C1 segment of cervical spinal cord (tissue), 14 donors: ENCODE data around the gene ATRIP.
"Not testable (repeated sequence)": the region's sequence is repeated elsewhere in the genome, so short reads cannot be mapped to it uniquely, and the experiment has no call there.

Source experiments
- DNase-seq, 14 donors: peaks; one replicate each; lab custom pipeline; 2025; lab: John Stamatoyannopoulos, UW

ATRIP gene

DNA sequence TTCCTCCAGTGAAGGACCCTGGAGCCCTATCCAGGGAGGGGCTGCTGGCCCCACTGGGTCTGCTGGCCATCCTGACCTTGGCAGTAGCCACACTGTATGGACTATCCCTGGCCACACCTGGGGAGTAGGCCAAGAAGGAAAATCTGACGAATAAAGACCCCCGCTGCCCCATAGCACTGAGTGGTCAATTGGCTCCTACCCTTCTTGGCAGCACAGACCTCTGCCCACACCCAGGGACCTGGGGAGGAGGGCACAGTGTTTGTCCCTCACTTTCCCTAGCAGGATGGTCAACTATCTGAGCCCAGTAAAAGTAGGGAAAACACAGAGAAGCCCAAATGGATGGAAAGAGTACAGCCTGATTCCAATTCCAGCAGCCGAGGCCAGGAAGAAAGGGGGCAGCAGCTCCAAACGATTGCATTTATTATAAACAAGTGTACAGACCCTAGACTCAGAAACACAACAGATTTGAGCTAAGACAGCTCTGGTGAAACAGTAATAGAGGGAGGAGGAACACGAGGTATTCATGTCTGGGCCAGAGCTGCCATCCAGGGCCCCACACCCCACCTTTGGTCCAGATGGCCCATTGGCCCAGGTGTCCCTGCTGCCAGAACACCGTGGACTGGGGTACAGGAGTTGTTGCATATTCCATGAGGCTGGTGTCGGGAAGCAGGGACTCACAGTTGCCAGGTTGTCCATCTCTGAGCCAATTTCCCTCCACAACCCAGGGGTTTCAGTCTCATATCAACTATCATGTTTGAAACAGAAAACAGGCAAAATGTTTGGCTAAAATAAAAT lies 21.1 kb downstream of the ATRIP start:
- DNase-seq: peak in 1 of 14 donors; percentile 83

DNA sequence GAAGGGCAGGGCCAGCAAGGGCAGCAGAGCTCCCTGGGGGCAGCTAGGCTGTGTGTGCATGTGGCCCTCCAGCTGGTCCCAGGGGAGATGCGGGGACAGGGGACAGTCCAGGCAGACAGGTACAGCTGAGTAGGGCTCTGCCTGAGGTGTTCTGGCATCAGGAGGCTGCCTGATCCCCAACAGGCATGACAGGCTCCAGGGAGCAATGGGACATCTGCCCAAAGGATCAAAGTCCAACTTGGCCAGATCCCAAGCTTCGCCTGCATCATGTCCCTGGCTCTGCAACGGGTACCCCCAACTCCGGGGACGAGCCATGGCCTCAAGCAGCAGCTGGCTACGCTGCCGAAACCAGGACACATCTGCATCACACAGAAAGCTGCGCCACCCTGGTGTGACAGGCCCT lies 21.8 kb downstream of the ATRIP start:
- DNase-seq: peak in 1 of 14 donors; percentile 39

DNA sequence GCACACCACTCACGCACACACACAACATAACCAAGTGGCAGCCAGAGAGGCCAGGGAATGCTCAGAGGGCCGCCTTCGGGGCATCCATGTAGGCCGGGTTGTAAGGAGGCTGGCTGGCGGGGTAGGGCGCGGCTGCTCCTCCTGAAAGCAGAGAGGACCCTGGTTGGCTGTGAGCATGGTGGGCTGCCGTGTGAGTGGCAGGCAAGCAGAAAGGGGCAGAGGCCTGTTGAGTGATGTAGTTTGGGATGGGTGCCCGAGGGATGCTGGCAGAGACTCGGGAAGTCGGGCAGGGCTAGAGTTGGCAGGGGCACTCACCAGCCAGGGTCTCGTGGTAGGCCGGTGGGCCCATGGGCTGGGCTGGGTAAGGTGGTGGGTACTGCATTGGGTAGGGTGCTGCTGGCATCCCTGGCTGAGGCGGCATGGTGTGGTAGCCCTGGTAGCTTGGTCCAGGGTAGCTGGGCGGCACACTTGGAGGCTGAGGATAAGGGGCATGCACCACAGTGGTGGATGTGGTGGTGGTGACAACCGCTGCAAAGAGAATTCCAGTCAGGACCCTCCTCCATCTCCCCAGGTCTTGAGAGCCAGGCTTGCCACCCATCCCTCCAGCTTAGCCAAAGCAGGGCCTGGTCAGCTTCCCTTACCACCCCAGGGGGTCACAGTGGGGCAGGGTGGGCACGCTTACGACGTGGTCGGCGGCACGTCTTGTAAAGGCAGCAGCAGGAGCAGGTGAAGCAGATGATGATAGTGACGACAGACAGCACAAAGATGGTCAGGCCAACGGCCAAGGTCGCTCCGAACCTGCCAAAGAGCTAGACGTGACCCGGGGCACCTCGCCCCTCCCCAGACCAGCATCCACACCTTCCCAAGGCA lies 22.7 kb downstream of the ATRIP start:
- DNase-seq: peak in 6 of 14 donors; percentile 14 to 44 (median 26)

DNA sequence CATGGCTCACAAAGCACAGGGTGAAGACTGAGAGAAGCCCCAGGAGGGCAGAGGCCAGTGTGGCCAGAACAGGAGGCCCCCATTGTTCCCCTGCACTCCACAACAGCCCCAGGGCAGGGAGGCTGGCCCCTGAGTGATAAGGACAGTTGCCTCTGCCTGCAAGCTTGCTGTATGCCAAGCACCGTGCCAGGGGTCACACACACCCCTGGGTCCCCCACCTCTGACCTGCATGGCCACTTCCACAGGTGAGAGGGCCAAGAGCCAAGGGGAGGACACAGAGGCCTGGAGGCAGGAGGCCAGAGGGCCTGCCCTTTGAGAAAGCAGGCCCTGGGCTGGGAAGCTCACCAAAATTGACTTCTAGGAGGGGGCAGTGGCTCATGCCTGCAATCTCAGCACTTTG lies 23.7 kb downstream of the ATRIP start:
- peak in 1 of 14 donors; percentile 22 for DNase-seq

DNA sequence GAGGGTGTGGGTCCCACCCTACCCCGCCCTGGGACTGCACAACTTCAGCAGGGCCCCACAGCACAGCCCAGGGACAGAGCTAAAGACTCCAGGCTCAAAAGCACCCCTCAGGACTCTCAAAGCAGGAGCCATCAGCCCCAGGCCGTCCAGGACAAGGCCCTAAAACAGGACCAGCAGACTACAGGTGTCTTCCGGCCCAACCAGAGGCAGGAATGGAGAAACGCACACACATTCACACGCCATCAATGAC lies 26.1 kb downstream of the ATRIP start:
- peak in 1 of 14 donors; percentile 63 for DNase-seq

DNA sequence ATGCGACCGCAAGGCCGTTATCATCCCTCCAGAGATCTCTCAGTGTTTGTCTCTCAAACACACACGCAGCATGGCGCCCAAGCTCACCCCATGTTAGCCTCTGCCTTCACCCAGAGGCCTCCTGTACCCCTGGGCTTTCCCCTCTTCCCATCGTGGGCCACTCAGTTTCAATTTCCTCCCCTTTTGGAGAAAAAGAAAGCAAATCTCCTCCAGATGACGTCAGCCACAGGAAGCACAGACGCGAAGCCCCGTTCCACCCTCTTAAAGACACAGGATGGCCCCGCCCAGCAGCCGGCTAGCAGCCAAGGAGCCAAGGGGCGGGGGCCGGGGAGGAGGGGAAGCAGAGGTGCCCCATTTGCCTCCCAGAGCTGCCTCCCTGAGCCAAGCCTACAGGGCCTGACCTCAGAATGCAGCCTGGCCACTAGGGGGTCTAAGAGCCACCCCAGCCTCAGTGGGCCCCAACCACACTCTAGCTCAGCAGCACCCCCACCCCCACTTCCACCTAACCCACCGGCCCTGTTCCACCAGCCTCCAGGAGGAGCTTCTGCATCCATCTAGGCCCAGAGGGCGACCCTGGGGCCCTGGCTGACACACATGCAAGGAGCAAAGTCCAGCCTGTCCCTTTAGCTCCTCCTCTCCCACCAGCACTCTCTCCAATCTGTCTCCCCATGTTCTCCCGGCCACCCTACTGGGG lies 26.5 kb downstream of the ATRIP start:
- DNase-seq: peak in 13 of 14 donors; percentile 42 to 85 (median 79)

DNA sequence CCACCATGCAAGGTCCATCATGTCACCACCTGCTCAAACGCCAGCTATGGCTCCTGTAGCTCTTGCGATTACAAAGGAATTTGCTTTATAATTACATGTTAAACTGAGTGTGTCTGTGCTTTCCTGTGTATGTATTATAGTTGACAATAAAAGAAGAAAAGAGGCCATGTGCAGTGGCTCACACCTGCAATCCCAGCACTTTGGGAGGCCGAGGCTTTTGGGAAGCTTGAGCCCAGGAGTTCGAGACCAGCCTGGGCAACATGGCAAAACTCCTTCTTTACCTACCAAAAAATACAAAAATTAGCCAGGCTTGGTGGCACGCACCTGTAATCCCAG lies 27.0 kb downstream of the ATRIP start:
- no peak for DNase-seq

DNA sequence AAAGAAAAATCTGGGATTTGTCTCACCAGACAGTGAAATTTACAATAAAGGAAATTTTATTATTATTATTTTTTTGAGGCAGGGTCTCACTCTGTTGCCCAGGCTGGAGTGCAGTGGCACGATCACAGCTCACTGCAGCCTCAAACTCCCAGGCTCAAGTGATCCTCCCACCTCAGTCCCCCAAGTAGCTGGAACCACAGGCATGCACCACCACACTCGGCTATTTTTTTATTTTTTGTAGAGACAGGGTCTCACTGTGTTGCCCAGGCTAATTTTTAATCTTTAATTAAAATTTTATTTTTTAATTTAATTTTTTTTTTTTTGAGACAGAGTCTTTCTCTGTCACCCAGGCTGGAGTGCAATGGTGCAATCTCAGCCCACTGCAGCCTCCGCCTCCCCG lies 27.5 kb downstream of the ATRIP start:
- not testable (repeated sequence) for DNase-seq

DNA sequence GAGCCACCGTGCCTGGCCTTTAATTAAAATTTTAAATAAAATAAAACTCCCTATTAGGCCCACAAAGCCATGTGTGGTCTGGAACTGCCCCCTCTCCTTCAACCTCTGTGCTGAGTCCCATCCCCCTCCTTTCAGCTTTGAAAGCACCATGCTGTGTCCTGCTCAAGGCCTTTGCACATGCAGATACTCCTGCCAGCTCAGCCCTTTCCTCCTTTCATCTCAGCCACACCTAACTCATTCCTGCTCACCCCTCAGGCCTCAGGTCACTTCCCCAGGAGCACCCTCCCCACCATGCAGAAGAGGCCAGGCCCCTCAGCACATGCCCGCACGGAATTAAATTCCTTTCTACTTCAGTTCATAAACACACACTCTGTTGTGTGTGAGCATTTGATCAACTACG lies 28.1 kb downstream of the ATRIP start:
- DNase-seq: no peak

DNA sequence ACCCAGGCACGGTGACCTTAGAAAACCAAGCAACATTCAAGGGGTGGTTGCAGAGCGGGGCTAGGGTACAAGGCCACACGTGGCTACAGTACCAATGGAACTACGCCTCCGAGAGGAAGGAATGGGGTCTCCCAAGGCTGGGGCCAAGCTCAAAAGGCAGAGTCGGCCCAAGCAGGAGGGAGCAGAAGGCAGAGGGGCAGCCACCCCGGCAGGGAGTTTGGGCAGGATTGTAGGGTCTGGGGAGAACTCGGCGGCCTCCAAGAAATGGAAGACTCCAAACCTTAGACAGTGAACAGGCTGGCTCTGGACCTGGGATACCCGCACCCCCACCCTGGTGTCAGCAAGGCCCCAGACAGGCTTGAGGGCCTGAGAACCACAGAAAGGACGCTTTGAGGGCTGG lies 28.7 kb downstream of the ATRIP start:
- DNase-seq: no peak

DNA sequence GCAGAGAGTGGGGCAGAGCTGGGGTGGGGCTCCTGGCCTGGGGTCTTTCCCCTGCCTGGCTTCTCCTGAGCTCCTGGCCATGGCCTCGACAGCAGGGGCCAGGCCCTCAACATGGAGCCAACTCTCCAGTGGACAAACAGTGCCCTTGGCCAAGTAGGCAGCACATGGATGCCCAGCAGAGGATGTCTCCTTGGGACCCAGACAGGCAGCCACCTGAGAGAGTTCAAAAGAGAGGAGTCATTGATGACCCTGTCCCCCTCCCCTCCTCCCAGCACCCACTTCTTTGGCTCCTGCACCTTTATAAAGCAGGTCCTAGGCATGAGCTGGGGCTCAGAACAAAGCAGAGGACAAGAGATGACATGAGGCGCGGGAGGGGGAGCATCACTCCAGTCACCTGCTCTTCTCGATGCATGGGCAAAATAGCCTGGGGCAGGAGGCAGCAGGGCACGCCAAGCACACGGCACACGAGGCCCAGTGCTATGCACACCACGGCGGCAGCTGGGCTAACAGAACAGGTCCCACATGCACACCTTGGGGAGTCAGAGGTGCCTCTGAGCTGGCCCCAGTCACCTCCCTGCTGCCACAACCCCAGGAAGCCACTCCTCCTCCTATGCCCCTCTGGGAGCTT lies 30.0 kb downstream of the ATRIP start:
- no peak for DNase-seq

DNA sequence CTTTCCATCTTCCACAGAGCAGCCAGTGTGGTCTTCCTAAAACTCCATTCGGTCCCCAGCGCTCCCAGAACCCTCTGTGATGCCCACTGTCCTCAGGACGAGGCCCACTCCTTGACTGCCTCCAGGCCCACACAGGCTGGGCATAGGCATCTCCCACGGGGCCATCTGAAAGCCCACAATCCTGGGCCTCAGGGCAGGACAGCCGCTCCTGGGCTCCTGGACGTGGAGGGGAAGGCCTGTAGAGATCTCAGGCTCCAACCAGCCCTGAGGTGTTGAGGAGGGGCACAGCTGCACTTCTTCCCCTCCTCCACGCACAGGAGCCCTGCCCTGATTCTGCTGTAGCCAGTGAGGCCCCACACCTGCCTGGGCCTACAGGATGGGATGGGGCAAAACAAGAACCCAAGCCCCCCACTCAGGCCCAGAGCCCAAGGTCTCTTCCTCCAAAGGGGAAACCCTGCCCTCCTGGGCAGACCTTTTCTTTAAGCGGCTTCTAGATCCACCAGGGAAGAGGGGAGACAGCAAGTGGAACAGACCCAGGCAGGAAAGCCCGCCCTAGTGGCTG lies 31.5 kb downstream of the ATRIP start:
- no peak for DNase-seq

DNA sequence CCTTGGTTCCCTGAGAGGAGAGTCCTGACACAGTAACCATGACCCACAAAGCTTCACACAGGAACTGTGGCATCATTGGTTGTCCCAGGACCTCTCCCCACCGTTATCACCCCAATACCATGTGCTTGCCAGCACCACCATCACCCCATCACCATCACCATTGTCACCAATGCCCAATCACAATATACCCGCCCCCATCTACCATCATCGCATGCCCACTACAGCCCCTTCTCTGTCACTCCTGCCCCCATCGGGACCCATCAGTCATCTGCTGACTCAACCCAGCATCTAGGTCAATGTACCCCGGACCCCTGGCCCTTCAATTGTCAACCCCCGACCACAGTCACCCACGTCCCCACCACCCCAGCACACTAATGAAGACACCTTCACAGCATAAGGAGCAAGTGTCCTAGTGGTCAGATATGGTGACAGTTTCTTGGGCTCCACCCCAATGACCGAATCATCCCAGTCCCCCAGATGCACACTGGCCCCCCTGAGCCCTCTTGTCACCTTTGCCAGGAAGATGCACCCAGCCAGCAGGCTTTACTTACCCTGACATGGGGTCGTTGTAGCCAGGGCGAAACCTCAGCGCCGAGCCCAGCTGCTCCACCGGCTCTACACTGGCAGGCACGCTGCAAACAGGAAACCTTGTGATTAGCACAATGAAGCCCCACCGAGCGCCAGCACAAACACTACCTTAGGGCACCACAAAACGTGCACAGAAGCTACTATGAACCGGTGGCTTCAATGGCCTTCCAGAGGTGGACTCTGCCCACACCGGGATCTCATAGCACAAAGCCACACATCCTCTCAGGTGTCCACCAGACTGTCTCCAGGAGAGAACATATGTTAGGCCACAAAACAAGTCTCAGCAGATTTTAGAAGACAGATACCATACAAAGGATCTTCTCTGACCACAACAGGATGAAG lies 32.4 kb downstream of the ATRIP start:
- no peak for DNase-seq

DNA sequence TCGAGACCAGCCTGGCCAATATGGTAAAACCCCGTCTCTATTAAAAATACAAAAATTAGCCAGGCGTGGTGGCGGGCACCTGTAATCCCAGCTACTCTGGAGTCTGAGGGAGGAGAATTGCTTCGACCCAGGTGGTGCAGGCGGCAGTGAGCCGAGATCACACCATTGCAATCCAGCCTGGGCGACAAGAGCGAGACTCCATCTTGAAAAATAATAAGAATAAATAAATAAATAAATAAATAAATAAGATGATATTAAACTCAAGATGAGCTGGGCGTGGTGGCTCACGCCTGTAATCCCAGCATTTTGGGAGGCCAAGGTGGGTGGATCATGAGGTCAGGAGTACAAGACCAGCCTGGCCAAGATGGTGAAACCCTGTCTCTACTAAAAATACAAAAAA lies 34.4 kb downstream of the ATRIP start:
- not testable (repeated sequence) for DNase-seq

DNA sequence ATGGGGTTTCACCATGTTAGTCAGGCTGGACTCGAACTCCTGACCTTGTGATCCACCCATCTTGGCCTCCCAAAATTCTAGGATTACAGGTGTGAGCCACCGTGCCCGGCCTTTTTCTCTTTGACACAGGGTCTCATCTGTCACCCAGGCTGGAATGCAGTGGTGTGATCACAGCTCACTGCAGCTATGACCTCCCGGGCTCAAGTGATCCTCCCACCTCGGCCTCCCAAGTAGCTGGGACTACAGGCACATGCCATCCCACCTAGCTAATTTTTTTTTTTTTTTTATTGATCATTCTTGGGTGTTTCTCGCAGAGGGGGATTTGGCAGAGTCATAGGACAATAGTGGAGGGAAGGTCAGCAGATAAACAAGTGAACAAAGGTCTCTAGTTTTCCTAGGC lies 36.3 kb downstream of the ATRIP start:
- not testable (repeated sequence) for DNase-seq

DNA sequence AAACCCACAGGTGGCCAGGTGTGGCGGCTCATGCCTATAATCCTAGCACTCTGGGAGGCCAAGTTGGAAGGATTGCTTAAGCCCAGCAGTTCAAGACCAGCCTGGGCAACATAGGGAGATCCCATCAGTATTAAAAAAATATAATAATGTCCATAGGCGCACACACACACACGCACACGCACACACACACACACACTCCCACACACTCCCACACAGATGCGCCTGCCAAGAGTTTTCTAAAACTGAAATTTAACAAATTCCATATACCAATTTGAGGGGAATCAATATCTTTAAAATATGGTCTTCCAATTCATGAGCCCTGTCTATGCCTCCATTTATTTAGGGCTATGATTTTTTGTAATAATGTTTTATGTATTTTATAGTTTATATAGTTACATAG lies 40.4 kb downstream of the ATRIP start:
- no peak for DNase-seq

DNA sequence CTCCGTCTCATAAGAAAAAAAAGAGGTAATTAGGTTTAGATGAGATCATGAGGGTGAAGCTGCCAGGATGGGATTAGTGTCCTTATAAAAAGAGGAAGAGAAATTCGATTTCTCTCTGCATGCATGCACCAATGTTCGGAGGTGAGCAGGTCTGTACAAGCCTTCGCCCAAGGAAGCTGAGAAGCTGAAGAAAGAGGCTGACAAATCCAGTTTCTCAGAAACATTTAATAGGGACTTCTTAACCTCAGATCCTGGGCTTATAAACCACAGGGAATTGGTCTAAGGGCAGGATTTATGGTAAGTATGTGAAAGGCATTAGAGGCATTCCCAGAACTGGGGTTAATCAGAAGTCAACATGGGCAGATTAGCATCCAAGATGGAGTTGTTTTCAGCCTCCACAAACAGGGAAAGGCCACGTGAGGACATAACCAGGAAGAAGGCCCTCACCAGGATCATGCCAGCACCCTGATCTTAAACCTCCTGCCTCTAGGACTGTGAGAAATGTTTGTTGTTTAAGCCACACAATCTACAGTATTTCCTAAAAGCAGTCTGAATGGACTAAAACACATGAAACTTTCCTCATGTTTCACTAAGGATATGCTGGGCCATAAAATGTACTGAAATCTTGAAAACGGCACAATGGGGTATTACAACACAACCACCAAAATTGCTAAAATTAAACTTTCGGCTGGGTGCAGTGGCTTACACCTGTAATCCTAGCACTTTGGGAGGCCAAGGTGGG lies 46.1 kb downstream of the ATRIP start:
- DNase-seq: no peak

DNA sequence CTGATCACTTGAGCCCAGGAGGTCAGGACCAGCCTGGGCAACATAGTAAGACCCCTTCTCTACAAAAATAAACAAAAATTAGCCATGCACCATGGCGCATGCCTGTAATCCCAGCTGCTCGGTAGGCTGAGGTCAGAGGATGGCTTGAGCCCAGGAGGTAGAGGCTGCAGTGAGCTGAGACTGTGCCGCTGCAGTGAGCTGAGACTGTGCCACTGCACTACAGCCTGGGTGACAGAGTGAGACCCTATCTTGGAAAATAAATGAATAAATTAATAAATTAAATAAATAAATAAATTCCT lies 46.6 kb downstream of the ATRIP start:
- DNase-seq: no peak

DNA sequence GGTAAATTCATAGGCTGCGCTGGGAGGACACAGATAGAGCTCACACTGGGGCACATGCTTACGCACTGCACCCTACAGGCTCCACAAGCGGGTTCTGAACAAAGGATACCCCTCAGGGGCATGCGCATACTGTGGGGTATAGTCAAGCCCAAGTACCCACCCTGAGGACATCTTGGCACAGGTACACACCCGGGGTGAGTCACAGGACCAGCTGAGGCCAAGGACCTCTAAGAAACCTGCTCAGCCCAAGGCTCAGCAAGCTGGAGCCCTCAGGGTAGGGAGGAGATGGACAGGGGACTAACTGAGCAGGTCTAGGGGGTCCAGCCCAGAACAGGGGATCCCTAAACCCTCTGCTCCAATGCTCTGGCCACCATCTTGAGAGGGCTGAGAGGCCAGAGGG lies 54.1 kb downstream of the ATRIP start:
- DNase-seq: no peak

DNA sequence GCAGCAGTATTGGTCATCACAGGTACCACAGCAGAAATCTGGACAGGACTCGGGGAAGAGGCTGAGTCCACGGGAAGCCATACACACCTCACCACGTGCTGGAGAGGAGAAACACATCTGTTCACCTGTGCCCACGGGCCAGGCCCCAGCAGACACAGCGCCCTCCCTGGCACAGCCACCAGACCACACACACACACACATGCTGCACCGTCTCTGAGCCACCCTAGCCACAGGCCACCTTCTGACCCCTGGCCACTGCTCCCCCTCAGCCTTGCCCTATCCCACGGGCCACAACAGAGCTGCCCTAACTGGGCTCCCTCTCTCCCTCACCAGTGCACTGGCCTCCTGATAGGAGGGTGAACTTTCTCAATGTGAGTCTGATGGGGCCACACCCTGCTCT lies 54.7 kb downstream of the ATRIP start:
- no peak for DNase-seq
